ENCODE results near the gene ARSI.

DNA sequence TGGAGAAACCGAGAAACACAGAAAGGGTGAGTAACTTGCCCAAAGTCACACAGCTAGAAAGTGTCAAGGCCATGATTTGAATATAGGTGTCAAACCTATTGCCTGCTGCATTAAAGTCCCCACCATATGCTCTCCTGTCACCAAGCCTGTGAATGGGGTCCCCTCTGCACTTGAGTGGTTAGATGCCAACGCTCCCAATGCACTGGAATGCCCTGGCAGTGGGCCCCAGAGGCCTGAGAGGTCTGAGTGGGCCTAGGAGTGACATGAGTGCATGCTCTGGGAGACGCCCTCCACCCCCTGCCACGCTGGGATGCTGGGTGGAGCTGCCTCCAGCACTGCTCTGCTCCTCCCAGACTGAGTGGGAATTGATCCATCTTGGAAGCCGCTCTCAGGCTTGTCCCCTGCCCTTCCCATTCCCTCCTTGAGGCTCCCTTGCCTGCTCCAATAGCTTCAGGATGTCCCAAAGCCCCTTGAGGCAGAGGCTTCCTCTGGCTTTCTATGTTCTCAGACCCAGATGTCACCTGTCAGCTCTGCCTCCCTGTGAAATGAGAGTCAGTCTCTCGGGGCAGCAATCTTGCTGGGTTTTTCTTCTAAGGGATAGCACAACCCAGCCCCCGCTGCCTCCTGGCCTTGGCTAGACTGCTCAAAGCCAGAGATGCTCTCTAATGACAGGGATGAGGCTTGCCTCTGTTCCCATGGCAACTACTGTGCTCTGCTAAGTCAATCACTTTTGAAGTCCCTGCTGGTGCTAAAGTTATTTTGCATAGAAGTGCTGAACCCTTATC lies 6.6 kb upstream of the ARSI start:
- TF ChIP-seq RXRA (IDR thresholded peaks at IDR 0.05; ENCODE audit: borderline replicate concordance, low read depth) (no peak), NRF1 (IDR thresholded peaks at IDR 0.05; ENCODE audit: low read depth, low read length) (no peak), MEF2A (IDR thresholded peaks at IDR 0.05; ENCODE audit: borderline replicate concordance, low read depth) (no peak), EZH2phosphoT487 (IDR thresholded peaks at IDR 0.05; ENCODE audit: borderline replicate concordance, low read depth) (no peak), RAD21 (IDR thresholded peaks at IDR 0.05; ENCODE audit: low read length) (no peak), EP300 (IDR thresholded peaks at IDR 0.05; ENCODE audit: borderline replicate concordance in 1 of 2, low read depth in 1 of 2, low read length in 1 of 2) (no peak), MXI1 (IDR thresholded peaks at IDR 0.05; ENCODE audit: low read depth, low read length) (no peak), FOXJ3 (CRISPR knock-in tag; IDR thresholded peaks at IDR 0.05) (no peak), FOXM1 (IDR thresholded peaks at IDR 0.05; ENCODE audit: low read depth) (no peak), YY1 (IDR thresholded peaks at IDR 0.05; ENCODE audit: low read depth) (no peak)
- TF ChIP-seq, protein P1, sequence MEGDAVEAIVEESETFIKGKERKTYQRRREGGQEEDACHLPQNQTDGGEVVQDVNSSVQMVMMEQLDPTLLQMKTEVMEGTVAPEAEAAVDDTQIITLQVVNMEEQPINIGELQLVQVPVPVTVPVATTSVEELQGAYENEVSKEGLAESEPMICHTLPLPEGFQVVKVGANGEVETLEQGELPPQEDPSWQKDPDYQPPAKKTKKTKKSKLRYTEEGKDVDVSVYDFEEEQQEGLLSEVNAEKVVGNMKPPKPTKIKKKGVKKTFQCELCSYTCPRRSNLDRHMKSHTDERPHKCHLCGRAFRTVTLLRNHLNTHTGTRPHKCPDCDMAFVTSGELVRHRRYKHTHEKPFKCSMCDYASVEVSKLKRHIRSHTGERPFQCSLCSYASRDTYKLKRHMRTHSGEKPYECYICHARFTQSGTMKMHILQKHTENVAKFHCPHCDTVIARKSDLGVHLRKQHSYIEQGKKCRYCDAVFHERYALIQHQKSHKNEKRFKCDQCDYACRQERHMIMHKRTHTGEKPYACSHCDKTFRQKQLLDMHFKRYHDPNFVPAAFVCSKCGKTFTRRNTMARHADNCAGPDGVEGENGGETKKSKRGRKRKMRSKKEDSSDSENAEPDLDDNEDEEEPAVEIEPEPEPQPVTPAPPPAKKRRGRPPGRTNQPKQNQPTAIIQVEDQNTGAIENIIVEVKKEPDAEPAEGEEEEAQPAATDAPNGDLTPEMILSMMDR (IDR thresholded peaks at IDR 0.05) = no peak
- TF ChIP-seq, protein P2, sequence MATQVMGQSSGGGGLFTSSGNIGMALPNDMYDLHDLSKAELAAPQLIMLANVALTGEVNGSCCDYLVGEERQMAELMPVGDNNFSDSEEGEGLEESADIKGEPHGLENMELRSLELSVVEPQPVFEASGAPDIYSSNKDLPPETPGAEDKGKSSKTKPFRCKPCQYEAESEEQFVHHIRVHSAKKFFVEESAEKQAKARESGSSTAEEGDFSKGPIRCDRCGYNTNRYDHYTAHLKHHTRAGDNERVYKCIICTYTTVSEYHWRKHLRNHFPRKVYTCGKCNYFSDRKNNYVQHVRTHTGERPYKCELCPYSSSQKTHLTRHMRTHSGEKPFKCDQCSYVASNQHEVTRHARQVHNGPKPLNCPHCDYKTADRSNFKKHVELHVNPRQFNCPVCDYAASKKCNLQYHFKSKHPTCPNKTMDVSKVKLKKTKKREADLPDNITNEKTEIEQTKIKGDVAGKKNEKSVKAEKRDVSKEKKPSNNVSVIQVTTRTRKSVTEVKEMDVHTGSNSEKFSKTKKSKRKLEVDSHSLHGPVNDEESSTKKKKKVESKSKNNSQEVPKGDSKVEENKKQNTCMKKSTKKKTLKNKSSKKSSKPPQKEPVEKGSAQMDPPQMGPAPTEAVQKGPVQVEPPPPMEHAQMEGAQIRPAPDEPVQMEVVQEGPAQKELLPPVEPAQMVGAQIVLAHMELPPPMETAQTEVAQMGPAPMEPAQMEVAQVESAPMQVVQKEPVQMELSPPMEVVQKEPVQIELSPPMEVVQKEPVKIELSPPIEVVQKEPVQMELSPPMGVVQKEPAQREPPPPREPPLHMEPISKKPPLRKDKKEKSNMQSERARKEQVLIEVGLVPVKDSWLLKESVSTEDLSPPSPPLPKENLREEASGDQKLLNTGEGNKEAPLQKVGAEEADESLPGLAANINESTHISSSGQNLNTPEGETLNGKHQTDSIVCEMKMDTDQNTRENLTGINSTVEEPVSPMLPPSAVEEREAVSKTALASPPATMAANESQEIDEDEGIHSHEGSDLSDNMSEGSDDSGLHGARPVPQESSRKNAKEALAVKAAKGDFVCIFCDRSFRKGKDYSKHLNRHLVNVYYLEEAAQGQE (IDR thresholded peaks at IDR 0.05; ENCODE audit: low read depth, low read length) = no peak
- TF ChIP-seq, protein P3, sequence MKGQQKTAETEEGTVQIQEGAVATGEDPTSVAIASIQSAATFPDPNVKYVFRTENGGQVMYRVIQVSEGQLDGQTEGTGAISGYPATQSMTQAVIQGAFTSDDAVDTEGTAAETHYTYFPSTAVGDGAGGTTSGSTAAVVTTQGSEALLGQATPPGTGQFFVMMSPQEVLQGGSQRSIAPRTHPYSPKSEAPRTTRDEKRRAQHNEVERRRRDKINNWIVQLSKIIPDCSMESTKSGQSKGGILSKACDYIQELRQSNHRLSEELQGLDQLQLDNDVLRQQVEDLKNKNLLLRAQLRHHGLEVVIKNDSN (IDR thresholded peaks at IDR 0.05; ENCODE audit: borderline replicate concordance, low read depth) = no peak
- TF ChIP-seq, protein P4, sequence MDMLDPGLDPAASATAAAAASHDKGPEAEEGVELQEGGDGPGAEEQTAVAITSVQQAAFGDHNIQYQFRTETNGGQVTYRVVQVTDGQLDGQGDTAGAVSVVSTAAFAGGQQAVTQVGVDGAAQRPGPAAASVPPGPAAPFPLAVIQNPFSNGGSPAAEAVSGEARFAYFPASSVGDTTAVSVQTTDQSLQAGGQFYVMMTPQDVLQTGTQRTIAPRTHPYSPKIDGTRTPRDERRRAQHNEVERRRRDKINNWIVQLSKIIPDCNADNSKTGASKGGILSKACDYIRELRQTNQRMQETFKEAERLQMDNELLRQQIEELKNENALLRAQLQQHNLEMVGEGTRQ (IDR thresholded peaks at IDR 0.05; ENCODE audit: borderline replicate concordance, low read depth, low read length) = no peak
